ENCODE measurements around the gene METTL15.

GRCh38 chr11:28100665-28101064, 7.5 kb upstream of the METTL15 start:
- TF ChIP-seq CTCF (IDR thresholded peaks at IDR 0.05) (no peak), POLR2A (IDR thresholded peaks at IDR 0.05) (no peak)

All from vagina (tissue), 2 donors.